ENCODE data around the gene CSH2.

The CSH2 gene

DNA sequence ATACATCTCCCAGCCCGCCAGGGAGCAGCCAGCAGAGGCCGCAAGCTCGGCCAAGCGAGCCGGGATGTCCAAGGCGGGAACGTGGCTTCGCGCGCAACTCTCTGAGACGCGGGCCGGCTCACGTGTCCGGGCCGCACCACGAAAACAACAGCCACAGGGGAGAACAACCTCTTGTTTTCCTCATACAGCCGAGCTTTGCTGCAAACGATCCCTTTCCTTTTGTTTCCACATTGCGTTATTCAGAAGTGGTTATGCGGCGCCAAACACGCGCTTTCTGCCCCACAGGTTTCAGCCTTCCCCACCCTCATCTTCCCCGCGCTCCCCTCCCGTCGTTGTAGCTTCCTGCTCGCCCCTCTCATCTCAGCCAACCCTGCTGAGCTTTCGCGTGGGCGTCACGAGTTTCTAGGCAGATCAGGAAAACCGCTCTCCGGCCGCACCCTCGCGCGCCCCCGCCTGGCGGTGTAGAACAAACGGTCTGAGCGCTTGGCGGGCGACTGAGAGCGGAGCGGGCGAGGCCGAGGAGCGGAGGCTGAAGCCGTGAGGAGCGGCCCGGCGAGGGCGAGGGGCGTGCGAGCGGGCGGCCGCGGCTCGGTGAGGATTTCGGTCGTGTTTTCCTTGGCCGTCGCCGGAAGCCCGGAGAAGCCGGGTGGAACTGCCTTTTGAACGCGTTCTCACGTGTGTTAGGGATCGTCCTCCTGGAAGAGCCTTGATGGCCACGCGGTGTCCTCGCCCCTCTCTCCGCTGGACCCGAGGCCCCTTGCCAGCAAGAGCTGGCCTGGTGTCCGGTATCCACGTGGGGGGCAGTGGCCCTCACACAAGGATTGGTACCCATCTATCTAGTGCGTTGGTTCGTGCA lies 24.4 kb downstream of the CSH2 start:
- 0 out of 3 replicates have a peak, but pooled peaks have one; percentile 19 for ATAC-seq
- TF ChIP-seq RARB (CRISPR knock-in tag; IDR thresholded peaks at IDR 0.05) (no peak), ZNF70 (CRISPR knock-in tag; IDR thresholded peaks at IDR 0.05) (no peak), BACH2 (CRISPR knock-in tag; IDR thresholded peaks at IDR 0.05; ENCODE audit: borderline replicate concordance) (no peak), ESRRG (CRISPR knock-in tag; IDR thresholded peaks at IDR 0.05) (no peak), ZFP3 (CRISPR knock-in tag; IDR thresholded peaks at IDR 0.05) (no peak), ZFP30 (CRISPR knock-in tag; IDR thresholded peaks at IDR 0.05) (no peak), SNAI2 (CRISPR knock-in tag; IDR thresholded peaks at IDR 0.05) (no peak), ARNTL (CRISPR knock-in tag; IDR thresholded peaks at IDR 0.05; ENCODE audit: borderline replicate concordance, low read depth) (no peak), ZNF565 (CRISPR knock-in tag; conservative IDR thresholded peaks at IDR 0.05; ENCODE audit: low read depth) (no peak), OSR1 (CRISPR knock-in tag; IDR thresholded peaks at IDR 0.05) (no peak), CSDC2 (CRISPR knock-in tag; IDR thresholded peaks at IDR 0.05) (no peak), TOX (CRISPR knock-in tag; IDR thresholded peaks at IDR 0.05; ENCODE audit: borderline replicate concordance) (no peak), TCF4 (CRISPR knock-in tag; IDR thresholded peaks at IDR 0.05; ENCODE audit: borderline replicate concordance) (no peak)
- TF ChIP-seq, protein P1, sequence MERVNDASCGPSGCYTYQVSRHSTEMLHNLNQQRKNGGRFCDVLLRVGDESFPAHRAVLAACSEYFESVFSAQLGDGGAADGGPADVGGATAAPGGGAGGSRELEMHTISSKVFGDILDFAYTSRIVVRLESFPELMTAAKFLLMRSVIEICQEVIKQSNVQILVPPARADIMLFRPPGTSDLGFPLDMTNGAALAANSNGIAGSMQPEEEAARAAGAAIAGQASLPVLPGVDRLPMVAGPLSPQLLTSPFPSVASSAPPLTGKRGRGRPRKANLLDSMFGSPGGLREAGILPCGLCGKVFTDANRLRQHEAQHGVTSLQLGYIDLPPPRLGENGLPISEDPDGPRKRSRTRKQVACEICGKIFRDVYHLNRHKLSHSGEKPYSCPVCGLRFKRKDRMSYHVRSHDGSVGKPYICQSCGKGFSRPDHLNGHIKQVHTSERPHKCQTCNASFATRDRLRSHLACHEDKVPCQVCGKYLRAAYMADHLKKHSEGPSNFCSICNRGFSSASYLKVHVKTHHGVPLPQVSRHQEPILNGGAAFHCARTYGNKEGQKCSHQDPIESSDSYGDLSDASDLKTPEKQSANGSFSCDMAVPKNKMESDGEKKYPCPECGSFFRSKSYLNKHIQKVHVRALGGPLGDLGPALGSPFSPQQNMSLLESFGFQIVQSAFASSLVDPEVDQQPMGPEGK (CRISPR knock-in tag; IDR thresholded peaks at IDR 0.05; ENCODE audit: borderline replicate concordance), result no peak
- TF ChIP-seq, protein P2, sequence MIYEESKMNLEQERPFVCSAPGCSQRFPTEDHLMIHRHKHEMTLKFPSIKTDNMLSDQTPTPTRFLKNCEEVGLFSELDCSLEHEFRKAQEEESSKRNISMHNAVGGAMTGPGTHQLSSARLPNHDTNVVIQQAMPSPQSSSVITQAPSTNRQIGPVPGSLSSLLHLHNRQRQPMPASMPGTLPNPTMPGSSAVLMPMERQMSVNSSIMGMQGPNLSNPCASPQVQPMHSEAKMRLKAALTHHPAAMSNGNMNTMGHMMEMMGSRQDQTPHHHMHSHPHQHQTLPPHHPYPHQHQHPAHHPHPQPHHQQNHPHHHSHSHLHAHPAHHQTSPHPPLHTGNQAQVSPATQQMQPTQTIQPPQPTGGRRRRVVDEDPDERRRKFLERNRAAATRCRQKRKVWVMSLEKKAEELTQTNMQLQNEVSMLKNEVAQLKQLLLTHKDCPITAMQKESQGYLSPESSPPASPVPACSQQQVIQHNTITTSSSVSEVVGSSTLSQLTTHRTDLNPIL (CRISPR knock-in tag; IDR thresholded peaks at IDR 0.05; ENCODE audit: low read depth), result no peak
- TF ChIP-seq, protein P3, sequence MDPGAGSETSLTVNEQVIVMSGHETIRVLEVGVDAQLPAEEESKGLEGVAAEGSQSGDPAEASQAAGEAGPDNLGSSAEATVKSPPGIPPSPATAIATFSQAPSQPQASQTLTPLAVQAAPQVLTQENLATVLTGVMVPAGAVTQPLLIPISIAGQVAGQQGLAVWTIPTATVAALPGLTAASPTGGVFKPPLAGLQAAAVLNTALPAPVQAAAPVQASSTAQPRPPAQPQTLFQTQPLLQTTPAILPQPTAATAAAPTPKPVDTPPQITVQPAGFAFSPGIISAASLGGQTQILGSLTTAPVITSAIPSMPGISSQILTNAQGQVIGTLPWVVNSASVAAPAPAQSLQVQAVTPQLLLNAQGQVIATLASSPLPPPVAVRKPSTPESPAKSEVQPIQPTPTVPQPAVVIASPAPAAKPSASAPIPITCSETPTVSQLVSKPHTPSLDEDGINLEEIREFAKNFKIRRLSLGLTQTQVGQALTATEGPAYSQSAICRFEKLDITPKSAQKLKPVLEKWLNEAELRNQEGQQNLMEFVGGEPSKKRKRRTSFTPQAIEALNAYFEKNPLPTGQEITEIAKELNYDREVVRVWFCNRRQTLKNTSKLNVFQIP (CRISPR knock-in tag; IDR thresholded peaks at IDR 0.05; ENCODE audit: borderline replicate concordance, low read depth), result no peak
- TF ChIP-seq, protein P4, sequence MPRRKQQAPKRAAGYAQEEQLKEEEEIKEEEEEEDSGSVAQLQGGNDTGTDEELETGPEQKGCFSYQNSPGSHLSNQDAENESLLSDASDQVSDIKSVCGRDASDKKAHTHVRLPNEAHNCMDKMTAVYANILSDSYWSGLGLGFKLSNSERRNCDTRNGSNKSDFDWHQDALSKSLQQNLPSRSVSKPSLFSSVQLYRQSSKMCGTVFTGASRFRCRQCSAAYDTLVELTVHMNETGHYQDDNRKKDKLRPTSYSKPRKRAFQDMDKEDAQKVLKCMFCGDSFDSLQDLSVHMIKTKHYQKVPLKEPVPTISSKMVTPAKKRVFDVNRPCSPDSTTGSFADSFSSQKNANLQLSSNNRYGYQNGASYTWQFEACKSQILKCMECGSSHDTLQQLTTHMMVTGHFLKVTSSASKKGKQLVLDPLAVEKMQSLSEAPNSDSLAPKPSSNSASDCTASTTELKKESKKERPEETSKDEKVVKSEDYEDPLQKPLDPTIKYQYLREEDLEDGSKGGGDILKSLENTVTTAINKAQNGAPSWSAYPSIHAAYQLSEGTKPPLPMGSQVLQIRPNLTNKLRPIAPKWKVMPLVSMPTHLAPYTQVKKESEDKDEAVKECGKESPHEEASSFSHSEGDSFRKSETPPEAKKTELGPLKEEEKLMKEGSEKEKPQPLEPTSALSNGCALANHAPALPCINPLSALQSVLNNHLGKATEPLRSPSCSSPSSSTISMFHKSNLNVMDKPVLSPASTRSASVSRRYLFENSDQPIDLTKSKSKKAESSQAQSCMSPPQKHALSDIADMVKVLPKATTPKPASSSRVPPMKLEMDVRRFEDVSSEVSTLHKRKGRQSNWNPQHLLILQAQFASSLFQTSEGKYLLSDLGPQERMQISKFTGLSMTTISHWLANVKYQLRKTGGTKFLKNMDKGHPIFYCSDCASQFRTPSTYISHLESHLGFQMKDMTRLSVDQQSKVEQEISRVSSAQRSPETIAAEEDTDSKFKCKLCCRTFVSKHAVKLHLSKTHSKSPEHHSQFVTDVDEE (CRISPR knock-in tag; IDR thresholded peaks at IDR 0.05), result no peak
- TF ChIP-seq, protein P5, sequence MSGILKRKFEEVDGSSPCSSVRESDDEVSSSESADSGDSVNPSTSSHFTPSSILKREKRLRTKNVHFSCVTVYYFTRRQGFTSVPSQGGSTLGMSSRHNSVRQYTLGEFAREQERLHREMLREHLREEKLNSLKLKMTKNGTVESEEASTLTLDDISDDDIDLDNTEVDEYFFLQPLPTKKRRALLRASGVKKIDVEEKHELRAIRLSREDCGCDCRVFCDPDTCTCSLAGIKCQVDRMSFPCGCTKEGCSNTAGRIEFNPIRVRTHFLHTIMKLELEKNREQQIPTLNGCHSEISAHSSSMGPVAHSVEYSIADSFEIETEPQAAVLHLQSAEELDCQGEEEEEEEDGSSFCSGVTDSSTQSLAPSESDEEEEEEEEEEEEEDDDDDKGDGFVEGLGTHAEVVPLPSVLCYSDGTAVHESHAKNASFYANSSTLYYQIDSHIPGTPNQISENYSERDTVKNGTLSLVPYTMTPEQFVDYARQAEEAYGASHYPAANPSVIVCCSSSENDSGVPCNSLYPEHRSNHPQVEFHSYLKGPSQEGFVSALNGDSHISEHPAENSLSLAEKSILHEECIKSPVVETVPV (CRISPR knock-in tag; IDR thresholded peaks at IDR 0.05), result no peak

DNA sequence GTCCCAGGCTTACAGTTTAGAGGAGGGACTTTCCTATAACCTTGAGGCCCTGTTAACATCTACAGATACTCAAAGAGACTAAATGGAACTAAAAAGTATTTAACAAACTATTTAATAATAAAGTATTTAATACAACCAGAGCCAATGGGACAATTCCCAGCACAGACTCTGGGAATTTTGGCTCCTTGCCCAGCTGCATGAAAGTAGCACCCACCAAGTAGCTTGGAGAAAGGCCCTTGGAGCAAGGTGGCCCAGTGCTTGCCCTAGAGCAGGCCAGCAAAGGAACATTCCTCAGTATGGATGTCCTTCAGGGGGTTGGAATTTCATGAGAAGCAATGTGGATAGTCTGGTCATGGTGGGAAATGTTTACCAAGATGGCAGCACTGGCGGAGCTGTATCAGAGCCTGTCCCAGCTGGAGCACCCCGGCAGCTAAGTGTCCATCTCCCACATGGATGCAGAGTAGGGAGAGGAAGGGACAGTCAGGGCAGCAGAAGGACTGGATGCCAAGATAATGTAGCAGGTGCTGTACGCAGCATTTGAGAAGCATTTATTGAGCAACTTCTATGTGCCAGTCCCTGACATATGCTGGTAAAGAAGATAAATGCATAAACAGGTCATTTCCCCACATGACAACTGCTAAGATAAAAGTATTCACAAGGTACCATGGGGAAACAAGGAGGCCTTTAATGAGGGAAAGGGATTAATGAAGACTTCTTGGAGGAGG lies 25.8 kb downstream of the CSH2 start:
- ATAC-seq, result no peak
- TF ChIP-seq GLIS3 (CRISPR knock-in tag; IDR thresholded peaks at IDR 0.05) (no peak), BACH2 (CRISPR knock-in tag; IDR thresholded peaks at IDR 0.05; ENCODE audit: borderline replicate concordance) (no peak), SNAI2 (CRISPR knock-in tag; IDR thresholded peaks at IDR 0.05) (no peak), ZNF70 (CRISPR knock-in tag; IDR thresholded peaks at IDR 0.05) (no peak), ZFP3 (CRISPR knock-in tag; IDR thresholded peaks at IDR 0.05) (no peak), ISL1 (CRISPR knock-in tag; IDR thresholded peaks at IDR 0.05) (no peak), ZFP30 (CRISPR knock-in tag; IDR thresholded peaks at IDR 0.05) (no peak), ZNF8 (CRISPR knock-in tag; IDR thresholded peaks at IDR 0.05) (no peak), OSR1 (CRISPR knock-in tag; IDR thresholded peaks at IDR 0.05) (no peak), ESRRG (CRISPR knock-in tag; IDR thresholded peaks at IDR 0.05) (no peak)
- TF ChIP-seq, protein P2 (CRISPR knock-in tag; IDR thresholded peaks at IDR 0.05; ENCODE audit: low read depth), result no peak
- TF ChIP-seq, protein P4 (CRISPR knock-in tag; IDR thresholded peaks at IDR 0.05), result no peak
- TF ChIP-seq, protein P1 (CRISPR knock-in tag; IDR thresholded peaks at IDR 0.05; ENCODE audit: borderline replicate concordance), result no peak
